HEK293T (cell line): Measurements from ENCODE around the gene UBE2I.

ENCODE experiments used
- CTCF ChIA-PET: fragments of 350-600 bp; formaldehyde crosslinking; extraction: SDS; loops from one replicate; lab custom pipeline; 2021; ENCODE audit warnings: antibody characterized with exemption, inconsistent platforms; lab: Yijun Ruan, JAX
- POLR2A ChIA-PET: fragments of 350-600 bp; formaldehyde crosslinking; extraction: SDS; loops from one replicate; lab custom pipeline; 2020; ENCODE audit warnings: antibody characterized with exemption, inconsistent platforms; lab: Yijun Ruan, JAX
- DNase-seq: peaks from one replicate; pipeline ENCODE4 v3.0.0; 2012; ENCODE audit warnings: mixed read lengths; ENCODE audit errors: extremely low spot score
- ARNT ChIP-seq: fragments of 450-650 bp; IDR thresholded peaks from 2 replicates; pipeline ENCODE4 v1.6.1; 2017; ENCODE audit warnings: mild to moderate bottlenecking
- BHLHE40 ChIP-seq: fragments of 450-650 bp; IDR thresholded peaks from 2 replicates; pipeline ENCODE4 v1.6.1; 2016; ENCODE audit warnings: mild to moderate bottlenecking, moderate library complexity, borderline replicate concordance
- CTBP1 ChIP-seq: fragments of 450-650 bp; IDR thresholded peaks from 2 replicates; pipeline ENCODE4 v1.6.1; 2016; ENCODE audit warnings: borderline replicate concordance
- ELF4 ChIP-seq: fragments of 450-650 bp; IDR thresholded peaks from 2 replicates; pipeline ENCODE4 v1.6.1; 2017; ENCODE audit warnings: antibody characterized with exemption
- FOXA1 ChIP-seq: fragments of 450-650 bp; IDR thresholded peaks from 2 replicates; pipeline ENCODE4 v1.6.1; 2016; ENCODE audit warnings: mild to moderate bottlenecking
- FOXK2 ChIP-seq: fragments of 450-650 bp; IDR thresholded peaks from 2 replicates; pipeline ENCODE4 v1.6.1; 2016; ENCODE audit warnings: mild to moderate bottlenecking
- FOXM1 ChIP-seq: fragments of 450-650 bp; IDR thresholded peaks from 2 replicates; pipeline ENCODE4 v1.6.1; 2017; ENCODE audit warnings: mild to moderate bottlenecking, borderline replicate concordance
- HDGF ChIP-seq: fragments of 450-650 bp; IDR thresholded peaks from 2 replicates; pipeline ENCODE4 v1.6.1; 2017; ENCODE audit warnings: antibody characterized with exemption, borderline replicate concordance
- L3MBTL2 ChIP-seq: fragments of 450-650 bp; conservative IDR thresholded peaks from 2 replicates; pipeline ENCODE4 v1.6.1; 2016; ENCODE audit warnings: mild to moderate bottlenecking
- LEF1 ChIP-seq: fragments of 450-650 bp; IDR thresholded peaks from 2 replicates; pipeline ENCODE4 v1.6.1; 2017; ENCODE audit warnings: mild to moderate bottlenecking, borderline replicate concordance
- NFRKB ChIP-seq: fragments of 450-650 bp; IDR thresholded peaks from 2 replicates; pipeline ENCODE4 v1.6.1; 2016; ENCODE audit warnings: mild to moderate bottlenecking, moderate library complexity
- SP1 ChIP-seq: fragments of 450-650 bp; IDR thresholded peaks from 2 replicates; pipeline ENCODE4 v1.6.1; 2017
- SUZ12 ChIP-seq: fragments of 450-650 bp; IDR thresholded peaks from 2 replicates; pipeline ENCODE4 v1.6.1; 2016; ENCODE audit warnings: mild to moderate bottlenecking
- TARDBP ChIP-seq: fragments of 450-650 bp; IDR thresholded peaks from 2 replicates; pipeline ENCODE4 v1.6.1; 2016
- ZNF384 ChIP-seq: fragments of 450-650 bp; IDR thresholded peaks from 2 replicates; pipeline ENCODE4 v1.6.1; 2016
- TF ChIP-seq, protein P1 (sequence below): fragments of 450-650 bp; IDR thresholded peaks from 2 replicates; pipeline ENCODE4 v1.6.1; 2016

Gene UBE2I

DNA sequence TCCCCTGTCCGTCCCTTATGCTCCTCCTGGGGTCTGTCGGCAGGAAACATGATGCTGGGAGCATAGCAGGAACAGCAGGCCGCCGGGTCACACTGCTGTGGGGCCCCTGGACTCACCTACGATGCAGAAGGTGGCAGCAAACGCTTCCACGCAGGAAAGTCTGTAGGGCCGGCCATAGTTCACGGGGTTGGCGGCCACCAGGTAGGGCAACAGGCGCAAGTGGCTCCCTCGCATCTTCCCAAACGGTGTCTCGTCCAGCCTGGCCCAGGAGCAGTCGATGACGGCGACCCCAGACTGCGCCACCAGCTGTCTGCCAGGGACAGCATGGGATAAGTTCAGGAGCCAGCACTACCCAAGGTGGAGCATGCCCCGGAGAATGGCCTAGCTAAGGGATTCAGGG is 41.3 kb downstream of the UBE2I start:
- no peak for TF ChIP-seq LEF1
- TF ChIP-seq HDGF = no peak
- no peak for TF ChIP-seq TARDBP
- no peak for TF ChIP-seq FOXA1
- TF ChIP-seq ARNT = no peak
- TF ChIP-seq, protein P1, sequence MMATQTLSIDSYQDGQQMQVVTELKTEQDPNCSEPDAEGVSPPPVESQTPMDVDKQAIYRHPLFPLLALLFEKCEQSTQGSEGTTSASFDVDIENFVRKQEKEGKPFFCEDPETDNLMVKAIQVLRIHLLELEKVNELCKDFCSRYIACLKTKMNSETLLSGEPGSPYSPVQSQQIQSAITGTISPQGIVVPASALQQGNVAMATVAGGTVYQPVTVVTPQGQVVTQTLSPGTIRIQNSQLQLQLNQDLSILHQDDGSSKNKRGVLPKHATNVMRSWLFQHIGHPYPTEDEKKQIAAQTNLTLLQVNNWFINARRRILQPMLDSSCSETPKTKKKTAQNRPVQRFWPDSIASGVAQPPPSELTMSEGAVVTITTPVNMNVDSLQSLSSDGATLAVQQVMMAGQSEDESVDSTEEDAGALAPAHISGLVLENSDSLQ = no peak
- TF ChIP-seq ELF4 = no peak
- no peak for TF ChIP-seq CTBP1
- no peak for TF ChIP-seq L3MBTL2
- TF ChIP-seq BHLHE40 = no peak
- TF ChIP-seq NFRKB = no peak
- DNase-seq = no peak
- ChIA-PET CTCF (no interaction called here), POLR2A (no interaction called here)

DNA sequence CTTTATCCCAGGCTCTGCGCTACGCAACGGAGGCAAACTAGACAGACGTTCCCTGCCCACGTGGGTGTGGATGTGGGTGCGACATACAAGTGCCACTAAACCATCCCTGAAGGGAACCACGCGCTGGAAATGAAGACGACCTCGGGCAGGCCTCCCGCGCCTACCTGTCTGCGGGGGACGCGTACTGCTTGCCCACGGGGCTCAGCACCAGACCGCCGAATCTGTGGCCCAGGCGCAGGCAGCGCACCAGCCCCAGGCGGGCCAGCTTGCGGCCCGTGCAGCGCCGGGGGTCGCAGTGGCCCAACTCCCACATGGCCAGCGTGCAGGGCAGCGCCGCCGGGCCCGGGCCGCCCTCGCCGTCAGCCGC is 41.8 kb downstream of the UBE2I start:
- POLR2A ChIA-PET = no interaction called here
- no peak for DNase-seq
- TF ChIP-seq ZNF384 (no peak), ARNT (no peak), L3MBTL2 (no peak), SP1 (no peak), SUZ12 (no peak), LEF1 (no peak), FOXM1 (no peak), FOXA1 (no peak), NFRKB (no peak)
- TF ChIP-seq, protein P1 = no peak
- CTCF ChIA-PET = no interaction called here

DNA sequence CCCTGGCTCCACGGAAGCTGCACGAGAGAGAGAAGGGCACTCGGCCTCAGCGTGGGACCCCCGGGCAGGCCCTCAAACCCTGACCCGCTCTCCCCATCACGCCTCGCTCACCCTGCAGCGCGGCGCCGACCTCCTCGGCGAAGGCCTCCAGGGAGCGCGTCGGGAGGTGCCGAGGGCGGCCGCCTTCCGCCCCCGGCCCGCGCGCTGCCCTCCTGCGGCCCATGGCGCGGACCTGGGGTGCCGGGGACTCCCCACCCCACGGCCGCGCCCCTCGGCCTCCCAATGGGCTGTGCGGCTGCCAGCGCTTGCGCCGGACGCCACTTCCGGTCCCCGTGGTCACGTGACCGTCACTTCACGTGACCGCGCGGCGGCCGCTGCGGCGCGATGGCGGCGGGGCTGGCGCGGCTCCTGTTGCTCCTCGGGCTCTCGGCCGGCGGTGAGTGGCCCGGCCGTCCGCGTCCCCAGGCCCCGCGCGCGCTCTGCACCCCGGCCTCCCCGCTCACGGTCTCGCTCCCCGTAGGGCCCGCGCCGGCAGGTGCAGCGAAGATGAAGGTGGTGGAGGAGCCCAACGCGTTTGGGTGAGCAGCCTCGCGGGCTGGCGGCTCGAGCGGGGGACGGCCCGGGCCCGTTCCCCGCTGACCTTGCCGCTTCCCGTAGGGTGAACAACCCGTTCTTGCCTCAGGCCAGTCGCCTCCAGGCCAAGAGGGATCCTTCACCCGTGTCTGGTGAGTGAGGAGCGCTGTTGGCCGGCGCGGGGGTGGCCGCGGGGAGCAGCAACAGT is 42.3 kb downstream of the UBE2I start, which contains the start of the genes GNPTG and TSR3:
GNPTG (plus strand) TSS at position 350 of the 781 bp plus-strand sequence; CDS start at position 385, 35 bp downstream.
TSR3 (minus strand) TSS at position 297 of the 781 bp plus-strand sequence; CDS start at position 223, 74 bp downstream.
- CTCF ChIA-PET = no interaction called here
- TF ChIP-seq FOXK2 (no peak), NFRKB (no peak), FOXM1 (peak; percentile 4; the same call in 1 of the 2 replicates), CTBP1 (no peak), TARDBP (no peak), FOXA1 (no peak), ZNF384 (no peak), LEF1 (peak; percentile 78; the same call in 1 of the 2 replicates), ELF4 (no peak), L3MBTL2 (no peak), ARNT (peak; percentile 73; the same call in 1 of the 2 replicates), SP1 (no peak)
- POLR2A ChIA-PET = no interaction called here
- DNase-seq = peak; percentile 89

DNA sequence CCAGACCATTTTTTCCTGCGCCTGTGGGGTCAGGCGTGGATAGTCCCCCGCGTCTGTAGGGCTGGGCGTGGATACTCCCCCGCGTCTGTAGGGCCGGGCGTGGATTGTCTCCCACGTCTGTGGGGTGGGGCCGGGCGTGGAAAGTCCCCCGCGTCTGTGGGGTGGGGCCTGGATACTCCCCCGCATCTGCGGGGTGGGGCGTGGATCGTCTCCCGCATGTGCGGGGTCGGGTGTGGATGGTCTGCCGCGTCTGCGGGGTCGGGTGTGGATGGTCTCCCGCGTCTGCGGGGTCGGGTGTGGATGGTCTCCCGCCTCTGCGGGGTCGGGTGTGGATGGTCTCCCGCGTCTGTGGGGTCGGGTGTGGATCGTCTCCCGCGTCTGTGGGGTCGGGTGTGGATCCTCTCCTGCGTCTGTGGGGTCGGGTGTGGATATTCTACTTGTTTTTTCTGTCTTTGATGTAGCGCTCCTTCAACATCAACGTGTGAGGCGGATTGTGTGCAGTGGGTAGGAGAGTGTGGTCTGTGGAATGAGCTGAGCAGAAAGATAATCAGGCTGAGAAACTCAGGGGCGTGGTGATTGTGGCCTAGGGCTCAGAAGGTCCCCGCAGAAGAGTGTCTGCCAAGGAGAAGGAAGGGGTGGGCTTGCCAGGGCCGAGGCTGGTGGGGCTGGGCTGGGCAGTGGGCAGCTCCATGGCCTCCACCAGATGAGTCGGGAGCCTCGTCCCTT is 45.5 kb downstream of the UBE2I start:
- no peak for DNase-seq
- no peak for TF ChIP-seq BHLHE40
- TF ChIP-seq HDGF = no peak
- no peak for TF ChIP-seq NFRKB
- no peak for TF ChIP-seq TARDBP
- TF ChIP-seq ZNF384 = no peak
- no peak for TF ChIP-seq FOXM1
- no peak for TF ChIP-seq ELF4
- TF ChIP-seq CTBP1 = no peak
- POLR2A ChIA-PET = no interaction called here
- CTCF ChIA-PET = no interaction called here

DNA sequence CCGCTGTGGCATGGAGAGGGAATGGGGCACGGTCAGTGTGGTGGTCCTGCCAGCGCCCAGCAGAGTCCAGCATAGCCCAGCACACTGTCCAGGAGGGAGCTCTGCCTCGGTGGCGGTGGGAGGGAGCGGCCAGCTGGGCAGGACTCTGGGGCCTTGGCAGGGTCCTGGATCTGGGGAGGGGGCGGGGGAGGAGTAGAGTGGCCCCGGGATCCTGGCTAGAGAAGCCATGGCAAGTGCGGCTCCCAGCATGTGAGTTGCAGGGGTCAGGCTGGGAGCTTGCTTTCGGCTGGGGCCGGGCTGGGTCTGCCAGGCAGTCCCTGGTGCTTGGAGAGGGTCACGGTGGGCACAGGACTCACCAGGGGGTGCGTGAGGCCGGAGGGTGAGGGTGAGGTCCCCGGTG is 46.2 kb downstream of the UBE2I start:
- no peak for DNase-seq
- POLR2A ChIA-PET = no interaction called here
- CTCF ChIA-PET = no interaction called here
- TF ChIP-seq CTBP1 (no peak), BHLHE40 (no peak), SP1 (no peak), NFRKB (no peak), ELF4 (no peak), HDGF (no peak), FOXM1 (no peak), FOXK2 (no peak), LEF1 (no peak), FOXA1 (no peak), ARNT (no peak)
- TF ChIP-seq, protein P1 = no peak
